ENCODE data around the gene GNAS. TPM values are rescaled to one million over a fixed set of nuclear protein-coding genes. Genes with fewer than 3 reads are reported as not detected.

GNAS gene
- total RNA-seq, 1 donor from 2014 or later: 2,003 TPM

GRCh38 chr20:58889334-58889760, 36.8 kb downstream of the GNAS start:
- Histone ChIP-seq H3K9ac (ENCODE audit: low read length) (peak overlapping the region; percentile 84), H3K27me3 (ENCODE audit: insufficient read depth, low read length) (no peaks in the 10 kb centered on the region), H2AFZ (ENCODE audit: low read depth, low read length) (no peak overlapping the region), H3K9me3 (ENCODE audit: insufficient read depth, low read depth, low read length) (no peaks in the 10 kb centered on the region), H4K20me1 (ENCODE audit: insufficient read depth, low read length) (peaks cover 16% of the 10 kb centered on the region), H3K27ac (ENCODE audit: low read depth, low read length) (no peak overlapping the region), H3K4me1 (ENCODE audit: insufficient read depth, low read length) (peaks cover 10% of the 10 kb centered on the region), H3K36me3 (ENCODE audit: insufficient read depth, low read length) (no peaks in the 10 kb centered on the region), H3K79me2 (ENCODE audit: insufficient read depth, low read length) (peaks cover 24% of the 10 kb centered on the region), H3K4me3 (ENCODE audit: insufficient read depth, low read depth, low read length) (peak overlapping the region; percentile 64), H3K4me2 (ENCODE audit: low read length) (peak overlapping the region; percentile 88)
- Mint-ChIP-seq H3K27ac (ENCODE audit: unreplicated experiment) (no peak overlapping the region), H3K36me3 (ENCODE audit: low read depth, unreplicated experiment) (no peaks in the 10 kb centered on the region), H3K4me3 (ENCODE audit: unreplicated experiment) (peak overlapping the region; percentile 83), H3K27me3 (ENCODE audit: low read depth, unreplicated experiment) (no peaks in the 10 kb centered on the region), H3K4me1 (ENCODE audit: low read depth, unreplicated experiment) (no peaks in the 10 kb centered on the region), H3K9me3 (ENCODE audit: unreplicated experiment) (no peaks in the 10 kb centered on the region)
- TF ChIP-seq CTCF (IDR thresholded peaks at IDR 0.05; ENCODE audit: insufficient read depth, low read depth, low read length) (no peak), EZH2 (IDR thresholded peaks at IDR 0.05; ENCODE audit: insufficient read depth, low read length) (no peak)
- FAIRE-seq: no peak
- DNase-seq (ENCODE audit: low read depth): no peak

- Histone ChIP-seq H3K9ac (ENCODE audit: low read length) (peak overlapping the region; percentile 84), H3K9me3 (ENCODE audit: insufficient read depth, low read depth, low read length) (no peaks in the 10 kb centered on the region), H3K4me2 (ENCODE audit: low read length) (peak overlapping the region; percentile 88), H2AFZ (ENCODE audit: low read depth, low read length) (peak overlapping the region; percentile 70), H4K20me1 (ENCODE audit: insufficient read depth, low read length) (peaks cover 22% of the 10 kb centered on the region), H3K4me1 (ENCODE audit: insufficient read depth, low read length) (peaks cover 16% of the 10 kb centered on the region), H3K27me3 (ENCODE audit: insufficient read depth, low read length) (no peaks in the 10 kb centered on the region), H3K36me3 (ENCODE audit: insufficient read depth, low read length) (no peaks in the 10 kb centered on the region), H3K27ac (ENCODE audit: low read depth, low read length) (peak overlapping the region; percentile 56), H3K79me2 (ENCODE audit: insufficient read depth, low read length) (peaks cover 30% of the 10 kb centered on the region), H3K4me3 (ENCODE audit: insufficient read depth, low read depth, low read length) (peak overlapping the region; percentile 64)
- peaks cover 6% of the 10 kb centered on the region for H3K4me1 Mint-ChIP-seq (ENCODE audit: low read depth, unreplicated experiment)
- FAIRE-seq: no peak
- H3K9me3 Mint-ChIP-seq (ENCODE audit: unreplicated experiment): no peaks in the 10 kb centered on the region
- TF ChIP-seq CTCF (IDR thresholded peaks at IDR 0.05; ENCODE audit: insufficient read depth, low read depth, low read length): no peak
- no peak for TF ChIP-seq EZH2 (IDR thresholded peaks at IDR 0.05; ENCODE audit: insufficient read depth, low read length)
- DNase-seq (ENCODE audit: low read depth): no peak
- H3K27me3 Mint-ChIP-seq (ENCODE audit: low read depth, unreplicated experiment): no peaks in the 10 kb centered on the region
- H3K27ac Mint-ChIP-seq (ENCODE audit: unreplicated experiment): peak overlapping the region; percentile 92
- H3K36me3 Mint-ChIP-seq (ENCODE audit: low read depth, unreplicated experiment): no peaks in the 10 kb centered on the region
- H3K4me3 Mint-ChIP-seq (ENCODE audit: unreplicated experiment): peak overlapping the region; percentile 87
Measured at GRCh38 chr20:58889798-58890517, 37.4 kb downstream of the GNAS start.

GRCh38 chr20:58890518-58891085, 38.1 kb downstream of the GNAS start:
- DNase-seq (ENCODE audit: low read depth): peak; percentile 69
- H2AFZ ChIP-seq (ENCODE audit: low read depth, low read length): peak overlapping the region; percentile 70
- no peaks in the 10 kb centered on the region for H3K36me3 Mint-ChIP-seq (ENCODE audit: low read depth, unreplicated experiment)

More at GRCh38 chr20:58890518-58891085, 38.1 kb downstream of the GNAS start:
- Mint-ChIP-seq H3K27ac (ENCODE audit: unreplicated experiment) (no peak overlapping the region), H3K4me1 (ENCODE audit: low read depth, unreplicated experiment) (peaks cover 10% of the 10 kb centered on the region), H3K27me3 (ENCODE audit: low read depth, unreplicated experiment) (no peaks in the 10 kb centered on the region), H3K4me3 (ENCODE audit: unreplicated experiment) (peak overlapping the region; percentile 87), H3K9me3 (ENCODE audit: unreplicated experiment) (no peaks in the 10 kb centered on the region)
- peak overlapping the region; percentile 84 for H3K9ac ChIP-seq (ENCODE audit: low read length)
- peak overlapping the region; percentile 88 for H3K4me2 ChIP-seq (ENCODE audit: low read length)
- peaks cover 28% of the 10 kb centered on the region for H4K20me1 ChIP-seq (ENCODE audit: insufficient read depth, low read length)
- peaks cover 23% of the 10 kb centered on the region for H3K4me1 ChIP-seq (ENCODE audit: insufficient read depth, low read length)
- no peak for FAIRE-seq
- peak overlapping the region; percentile 64 for H3K4me3 ChIP-seq (ENCODE audit: insufficient read depth, low read depth, low read length)
- H3K9me3 ChIP-seq (ENCODE audit: insufficient read depth, low read depth, low read length): no peaks in the 10 kb centered on the region
- H3K79me2 ChIP-seq (ENCODE audit: insufficient read depth, low read length): peaks cover 36% of the 10 kb centered on the region
- H3K27ac ChIP-seq (ENCODE audit: low read depth, low read length): peak overlapping the region; percentile 56
- no peaks in the 10 kb centered on the region for H3K27me3 ChIP-seq (ENCODE audit: insufficient read depth, low read length)
- no peak for TF ChIP-seq EZH2 (IDR thresholded peaks at IDR 0.05; ENCODE audit: insufficient read depth, low read length)
- H3K36me3 ChIP-seq (ENCODE audit: insufficient read depth, low read length): no peaks in the 10 kb centered on the region
